ENCODE results near the gene FBXL2.

The FBXL2 gene

GRCh38 chr3:33430571-33430970 is 153.3 kb downstream of the FBXL2 start:
- DNase-seq: no peak

DNA sequence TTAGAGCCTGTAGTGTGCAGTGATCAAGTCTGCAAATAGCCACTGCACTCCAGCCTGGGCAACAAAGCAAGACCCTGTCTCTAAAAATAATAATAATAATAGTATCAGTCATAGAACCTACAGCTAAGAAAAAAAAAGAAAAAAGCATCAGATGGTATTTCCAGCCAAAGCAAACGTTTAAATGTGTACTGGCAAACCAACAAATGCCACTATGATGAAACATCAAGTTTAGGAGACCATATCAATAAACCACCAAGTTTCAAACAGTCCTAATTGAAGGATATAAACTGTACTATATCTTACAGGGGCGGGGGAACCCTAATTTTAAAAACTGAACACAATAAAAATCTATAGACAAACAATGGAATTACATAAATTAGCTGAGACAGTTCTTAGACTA is 156.6 kb downstream of the FBXL2 start:
- DNase-seq: no peak
